ENCODE measurements around the gene F10. TPM values are rescaled to one million over a fixed set of nuclear protein-coding genes. Genes with fewer than 3 reads are reported as not detected.

The F10 gene
- total and polyA plus RNA-seq, 2 of the 13 experiments (the other 11 are each of a cell fraction or from before 2014, with no cell fraction given), result 58.4 to 237 TPM

GRCh38 chr13:113122550-113123225 lies at the start of gene F10 (continued):
- TF ChIP-seq RFXANK (CRISPR knock-in tag; IDR thresholded peaks at IDR 0.05) (no peak), ZKSCAN8 (CRISPR knock-in tag; IDR thresholded peaks at IDR 0.05; ENCODE audit: borderline replicate concordance) (peak; percentile 78; the same call in 1 of the 2 replicates), TOPORS (CRISPR knock-in tag; IDR thresholded peaks at IDR 0.05) (peak; percentile 89; the same call in 1 of the 2 replicates), TSC22D2 (CRISPR knock-in tag; IDR thresholded peaks at IDR 0.05; ENCODE audit: borderline replicate concordance) (peak; percentile 57; the same call in 1 of the 2 replicates), MXD1 (CRISPR knock-in tag; IDR thresholded peaks at IDR 0.05) (peak; percentile 87), E2F1 (CRISPR knock-in tag; IDR thresholded peaks at IDR 0.05) (no peak), MED13 (CRISPR knock-in tag; IDR thresholded peaks at IDR 0.05) (peak; percentile 72; the same call in 1 of the 2 replicates), PREB (CRISPR knock-in tag; IDR thresholded peaks at IDR 0.05) (no peak), ZBTB3 (CRISPR knock-in tag; IDR thresholded peaks at IDR 0.05; ENCODE audit: borderline replicate concordance, low read depth) (no peak), KDM5A (IDR thresholded peaks at IDR 0.05; ENCODE audit: borderline replicate concordance, low read length) (peak; percentile 77), CBX5 (CRISPR knock-in tag; IDR thresholded peaks at IDR 0.05; ENCODE audit: borderline replicate concordance) (no peak; the same call in 1 of the 2 replicates), KLF12 (CRISPR knock-in tag; IDR thresholded peaks at IDR 0.05; ENCODE audit: borderline replicate concordance) (peak; percentile 95; the same call in 1 of the 2 replicates), CENPX (CRISPR knock-in tag; IDR thresholded peaks at IDR 0.05) (no peak), NFATC3 (CRISPR knock-in tag; IDR thresholded peaks at IDR 0.05) (no peak), HOXD1 (CRISPR knock-in tag; IDR thresholded peaks at IDR 0.05) (peak; percentile 90; the same call in 1 of the 2 replicates), ZNF878 (CRISPR knock-in tag; IDR thresholded peaks at IDR 0.05) (no peak; the same call in 1 of the 2 replicates)
- TF ChIP-seq, protein P1, sequence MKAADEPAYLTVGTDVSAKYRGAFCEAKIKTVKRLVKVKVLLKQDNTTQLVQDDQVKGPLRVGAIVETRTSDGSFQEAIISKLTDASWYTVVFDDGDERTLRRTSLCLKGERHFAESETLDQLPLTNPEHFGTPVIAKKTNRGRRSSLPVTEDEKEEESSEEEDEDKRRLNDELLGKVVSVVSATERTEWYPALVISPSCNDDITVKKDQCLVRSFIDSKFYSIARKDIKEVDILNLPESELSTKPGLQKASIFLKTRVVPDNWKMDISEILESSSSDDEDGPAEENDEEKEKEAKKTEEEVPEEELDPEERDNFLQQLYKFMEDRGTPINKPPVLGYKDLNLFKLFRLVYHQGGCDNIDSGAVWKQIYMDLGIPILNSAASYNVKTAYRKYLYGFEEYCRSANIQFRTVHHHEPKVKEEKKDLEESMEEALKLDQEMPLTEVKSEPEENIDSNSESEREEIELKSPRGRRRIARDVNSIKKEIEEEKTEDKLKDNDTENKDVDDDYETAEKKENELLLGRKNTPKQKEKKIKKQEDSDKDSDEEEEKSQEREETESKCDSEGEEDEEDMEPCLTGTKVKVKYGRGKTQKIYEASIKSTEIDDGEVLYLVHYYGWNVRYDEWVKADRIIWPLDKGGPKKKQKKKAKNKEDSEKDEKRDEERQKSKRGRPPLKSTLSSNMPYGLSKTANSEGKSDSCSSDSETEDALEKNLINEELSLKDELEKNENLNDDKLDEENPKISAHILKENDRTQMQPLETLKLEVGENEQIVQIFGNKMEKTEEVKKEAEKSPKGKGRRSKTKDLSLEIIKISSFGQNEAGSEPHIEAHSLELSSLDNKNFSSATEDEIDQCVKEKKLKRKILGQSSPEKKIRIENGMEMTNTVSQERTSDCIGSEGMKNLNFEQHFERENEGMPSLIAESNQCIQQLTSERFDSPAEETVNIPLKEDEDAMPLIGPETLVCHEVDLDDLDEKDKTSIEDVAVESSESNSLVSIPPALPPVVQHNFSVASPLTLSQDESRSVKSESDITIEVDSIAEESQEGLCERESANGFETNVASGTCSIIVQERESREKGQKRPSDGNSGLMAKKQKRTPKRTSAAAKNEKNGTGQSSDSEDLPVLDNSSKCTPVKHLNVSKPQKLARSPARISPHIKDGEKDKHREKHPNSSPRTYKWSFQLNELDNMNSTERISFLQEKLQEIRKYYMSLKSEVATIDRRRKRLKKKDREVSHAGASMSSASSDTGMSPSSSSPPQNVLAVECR (CRISPR knock-in tag; IDR thresholded peaks at IDR 0.05; ENCODE audit: borderline replicate concordance), result peak; percentile 94
- TF ChIP-seq, protein P2, sequence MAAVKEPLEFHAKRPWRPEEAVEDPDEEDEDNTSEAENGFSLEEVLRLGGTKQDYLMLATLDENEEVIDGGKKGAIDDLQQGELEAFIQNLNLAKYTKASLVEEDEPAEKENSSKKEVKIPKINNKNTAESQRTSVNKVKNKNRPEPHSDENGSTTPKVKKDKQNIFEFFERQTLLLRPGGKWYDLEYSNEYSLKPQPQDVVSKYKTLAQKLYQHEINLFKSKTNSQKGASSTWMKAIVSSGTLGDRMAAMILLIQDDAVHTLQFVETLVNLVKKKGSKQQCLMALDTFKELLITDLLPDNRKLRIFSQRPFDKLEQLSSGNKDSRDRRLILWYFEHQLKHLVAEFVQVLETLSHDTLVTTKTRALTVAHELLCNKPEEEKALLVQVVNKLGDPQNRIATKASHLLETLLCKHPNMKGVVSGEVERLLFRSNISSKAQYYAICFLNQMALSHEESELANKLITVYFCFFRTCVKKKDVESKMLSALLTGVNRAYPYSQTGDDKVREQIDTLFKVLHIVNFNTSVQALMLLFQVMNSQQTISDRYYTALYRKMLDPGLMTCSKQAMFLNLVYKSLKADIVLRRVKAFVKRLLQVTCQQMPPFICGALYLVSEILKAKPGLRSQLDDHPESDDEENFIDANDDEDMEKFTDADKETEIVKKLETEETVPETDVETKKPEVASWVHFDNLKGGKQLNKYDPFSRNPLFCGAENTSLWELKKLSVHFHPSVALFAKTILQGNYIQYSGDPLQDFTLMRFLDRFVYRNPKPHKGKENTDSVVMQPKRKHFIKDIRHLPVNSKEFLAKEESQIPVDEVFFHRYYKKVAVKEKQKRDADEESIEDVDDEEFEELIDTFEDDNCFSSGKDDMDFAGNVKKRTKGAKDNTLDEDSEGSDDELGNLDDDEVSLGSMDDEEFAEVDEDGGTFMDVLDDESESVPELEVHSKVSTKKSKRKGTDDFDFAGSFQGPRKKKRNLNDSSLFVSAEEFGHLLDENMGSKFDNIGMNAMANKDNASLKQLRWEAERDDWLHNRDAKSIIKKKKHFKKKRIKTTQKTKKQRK (IDR thresholded peaks at IDR 0.05; ENCODE audit: low read length), result no peak
